Measurements from ENCODE around the gene DNM3.

- no peak for TF ChIP-seq REST (IDR thresholded peaks at IDR 0.05; ENCODE audit: low read depth, low read length)
- TF ChIP-seq RAD21 (IDR thresholded peaks at IDR 0.05; ENCODE audit: insufficient read depth, low read depth, low read length), result no peak
- no peak for TF ChIP-seq USF1 (IDR thresholded peaks at IDR 0.05; ENCODE audit: borderline replicate concordance, extremely low read length, insufficient read depth, low read depth, low read length)
- no peak for TF ChIP-seq CEBPB (IDR thresholded peaks at IDR 0.05; ENCODE audit: borderline replicate concordance in 1 of 2, low read depth in 2 of 2, low read length in 2 of 2)
- no peak for TF ChIP-seq CTCF (IDR thresholded peaks at IDR 0.05 in 2 of 3, conservative IDR thresholded peaks at IDR 0.05 in 1 of 3; ENCODE audit: control insufficient read depth in 2 of 3, extremely low read depth in 1 of 3, insufficient read depth in 1 of 3, low read depth in 3 of 3, low read length in 3 of 3)
- no peak for TF ChIP-seq CHD2 (IDR thresholded peaks at IDR 0.05; ENCODE audit: borderline replicate concordance, low read depth, low read length)
- TF ChIP-seq MXI1 (IDR thresholded peaks at IDR 0.05; ENCODE audit: low read depth, low read length), result no peak
- TF ChIP-seq HDAC6 (IDR thresholded peaks at IDR 0.05; ENCODE audit: unreplicated experiment), result no peak
- TF ChIP-seq PKNOX1 (IDR thresholded peaks at IDR 0.05), result no peak
- no peak for TF ChIP-seq SIX5 (IDR thresholded peaks at IDR 0.05; ENCODE audit: low read depth, low read length, severe bottlenecking)
Measured at GRCh38 chr1:172148707-172149106, 307.4 kb downstream of the DNM3 start.

Measured in GM12878 (cell line).